ENCODE data around the gene FAAP100.

Gene FAAP100

GRCh38 chr17:81573794-81574642, 21.9 kb upstream of the FAAP100 start:
- no peak for DNase-seq
- peaks cover 66% of the 10 kb centered on the region for H3K36me3 ChIP-seq

GRCh38 chr17:81572563-81573168, 20.5 kb upstream of the FAAP100 start:
- DNase-seq = no peak
- H3K9me3 ChIP-seq = no peaks in the 10 kb centered on the region
- no peak for TF ChIP-seq CTCF (IDR thresholded peaks at IDR 0.05; ENCODE audit: low read depth, low read length)
- H3K4me1 ChIP-seq = peaks cover 13% of the 10 kb centered on the region
- no peaks in the 10 kb centered on the region for H3K27me3 ChIP-seq
- peaks cover 77% of the 10 kb centered on the region for H3K36me3 ChIP-seq
- H3K4me3 ChIP-seq (ENCODE audit: low read depth, low read length) = no peak overlapping the region

More at GRCh38 chr17:81573794-81574642, 21.9 kb upstream of the FAAP100 start:
- Histone ChIP-seq H3K4me3 (ENCODE audit: low read depth, low read length) (no peak overlapping the region), H3K9me3 (no peaks in the 10 kb centered on the region), H3K27me3 (no peaks in the 10 kb centered on the region), H3K4me1 (peaks cover 13% of the 10 kb centered on the region)
- TF ChIP-seq CTCF (IDR thresholded peaks at IDR 0.05; ENCODE audit: low read depth, low read length) = no peak

GRCh38 chr17:81570964-81571363, 18.8 kb upstream of the FAAP100 start:
- peaks cover 24% of the 10 kb centered on the region for H3K4me1 ChIP-seq
- no peak overlapping the region for H3K4me3 ChIP-seq (ENCODE audit: low read depth, low read length)
- H3K9me3 ChIP-seq = no peaks in the 10 kb centered on the region
- DNase-seq = no peak
- no peak for TF ChIP-seq CTCF (IDR thresholded peaks at IDR 0.05; ENCODE audit: low read depth, low read length)
- peaks cover 89% of the 10 kb centered on the region for H3K36me3 ChIP-seq
- H3K27me3 ChIP-seq = no peaks in the 10 kb centered on the region

GRCh38 chr17:81569986-81570514, 17.9 kb upstream of the FAAP100 start:
- no peak for TF ChIP-seq CTCF (IDR thresholded peaks at IDR 0.05; ENCODE audit: low read depth, low read length)
- H3K4me3 ChIP-seq (ENCODE audit: low read depth, low read length) = no peak overlapping the region
- H3K36me3 ChIP-seq = peaks cover 90% of the 10 kb centered on the region

GRCh38 chr17:81568416-81568815, 16.3 kb upstream of the FAAP100 start:
- DNase-seq = no peak
- H3K4me1 ChIP-seq = peaks cover 10% of the 10 kb centered on the region
- TF ChIP-seq CTCF (IDR thresholded peaks at IDR 0.05; ENCODE audit: low read depth, low read length) = no peak
- no peaks in the 10 kb centered on the region for H3K27me3 ChIP-seq
- H3K4me3 ChIP-seq (ENCODE audit: low read depth, low read length) = no peak overlapping the region
- H3K36me3 ChIP-seq = peaks cover 83% of the 10 kb centered on the region
- no peaks in the 10 kb centered on the region for H3K9me3 ChIP-seq

More at GRCh38 chr17:81569986-81570514, 17.9 kb upstream of the FAAP100 start:
- no peaks in the 10 kb centered on the region for H3K27me3 ChIP-seq
- no peak for DNase-seq
- H3K4me1 ChIP-seq = peaks cover 24% of the 10 kb centered on the region
- no peaks in the 10 kb centered on the region for H3K9me3 ChIP-seq

GRCh38 chr17:81567191-81567590, 15.0 kb upstream of the FAAP100 start:
- peaks cover 82% of the 10 kb centered on the region for H3K36me3 ChIP-seq

More at GRCh38 chr17:81567191-81567590, 15.0 kb upstream of the FAAP100 start:
- Histone ChIP-seq H3K4me1 (peaks cover 10% of the 10 kb centered on the region), H3K4me3 (ENCODE audit: low read depth, low read length) (no peak overlapping the region), H3K27me3 (no peaks in the 10 kb centered on the region), H3K9me3 (no peaks in the 10 kb centered on the region)
- TF ChIP-seq CTCF (IDR thresholded peaks at IDR 0.05; ENCODE audit: low read depth, low read length) = no peak
- no peak for DNase-seq

All from BE2C (cell line).